ENCODE results near the gene ACTBL2. TPM values are rescaled to one million over a fixed set of nuclear protein-coding genes. Genes with fewer than 3 reads are reported as not detected.

The ACTBL2 gene
- total and polyA plus RNA-seq, 3 donors from 2014 or later = 0.15 to 0.16 TPM; not detected in 1

DNA sequence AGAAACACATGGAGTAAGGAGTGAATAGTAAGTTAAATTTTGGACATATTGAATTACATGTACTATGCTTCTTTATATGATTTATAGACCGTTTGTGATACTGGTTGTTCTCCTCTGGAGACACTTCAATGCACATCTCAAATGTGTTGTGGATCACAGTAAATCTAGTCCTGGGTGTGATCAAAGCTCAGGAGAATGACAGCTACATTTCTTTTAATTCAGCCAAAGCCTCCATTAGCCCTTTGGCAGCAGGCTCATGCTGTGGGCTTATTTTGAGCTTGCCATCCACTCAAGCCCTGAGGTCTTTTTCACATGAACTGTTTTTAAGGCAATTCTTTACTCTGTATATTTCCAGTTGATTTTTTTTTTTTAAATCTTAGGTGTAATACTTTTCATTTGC lies 34.6 kb upstream of the ACTBL2 start:
- intact Hi-C loops (cut with DNase I; ENCODE audit: low total_unique reads) = no loop called here

DNA sequence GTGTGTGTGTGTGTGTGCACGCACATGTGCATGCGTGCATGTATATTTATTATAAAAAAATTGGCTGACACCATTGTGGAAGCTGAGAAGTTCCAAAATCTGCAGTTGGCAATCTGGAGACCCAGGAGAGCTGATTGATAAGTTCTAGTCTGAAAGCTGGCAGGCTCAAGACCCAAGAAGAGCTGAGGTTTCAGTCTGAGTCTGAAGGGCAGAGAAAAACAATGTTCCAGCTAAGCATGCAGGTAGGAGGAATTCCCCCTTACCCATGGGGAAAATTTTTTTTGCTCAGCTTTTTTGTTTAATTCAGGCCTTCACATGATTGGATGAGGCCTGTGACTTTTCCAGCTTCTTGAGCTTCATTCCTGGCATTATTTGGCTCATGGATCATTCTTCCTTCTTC lies 31.2 kb upstream of the ACTBL2 start:
- 93 to 100% methylated on average over 2 of the region's 2 CpGs for WGBS, 2 donors
- Histone ChIP-seq H3K9me3 (no peaks in the 10 kb centered on the region), H3K4me3 (no peak overlapping the region), H3K27ac (no peak overlapping the region), H3K4me1 (no peaks in the 10 kb centered on the region), H3K36me3 (ENCODE audit: low read depth, missing control alignments) (no peaks in the 10 kb centered on the region), H3K27me3 (no peaks in the 10 kb centered on the region)
- no peak for TF ChIP-seq POLR2A (IDR thresholded peaks at IDR 0.05)
- TF ChIP-seq, protein P1, sequence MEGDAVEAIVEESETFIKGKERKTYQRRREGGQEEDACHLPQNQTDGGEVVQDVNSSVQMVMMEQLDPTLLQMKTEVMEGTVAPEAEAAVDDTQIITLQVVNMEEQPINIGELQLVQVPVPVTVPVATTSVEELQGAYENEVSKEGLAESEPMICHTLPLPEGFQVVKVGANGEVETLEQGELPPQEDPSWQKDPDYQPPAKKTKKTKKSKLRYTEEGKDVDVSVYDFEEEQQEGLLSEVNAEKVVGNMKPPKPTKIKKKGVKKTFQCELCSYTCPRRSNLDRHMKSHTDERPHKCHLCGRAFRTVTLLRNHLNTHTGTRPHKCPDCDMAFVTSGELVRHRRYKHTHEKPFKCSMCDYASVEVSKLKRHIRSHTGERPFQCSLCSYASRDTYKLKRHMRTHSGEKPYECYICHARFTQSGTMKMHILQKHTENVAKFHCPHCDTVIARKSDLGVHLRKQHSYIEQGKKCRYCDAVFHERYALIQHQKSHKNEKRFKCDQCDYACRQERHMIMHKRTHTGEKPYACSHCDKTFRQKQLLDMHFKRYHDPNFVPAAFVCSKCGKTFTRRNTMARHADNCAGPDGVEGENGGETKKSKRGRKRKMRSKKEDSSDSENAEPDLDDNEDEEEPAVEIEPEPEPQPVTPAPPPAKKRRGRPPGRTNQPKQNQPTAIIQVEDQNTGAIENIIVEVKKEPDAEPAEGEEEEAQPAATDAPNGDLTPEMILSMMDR (IDR thresholded peaks at IDR 0.05) = no peak
- no peak for DNase-seq
- intact Hi-C loops (cut with DNase I; ENCODE audit: low total_unique reads) = no loop called here

More for the DNA sequence above, 34.6 kb upstream of the ACTBL2 start:
- no peak for DNase-seq
- H3K27ac ChIP-seq = no peak overlapping the region
- no peaks in the 10 kb centered on the region for H3K4me1 ChIP-seq
- no peaks in the 10 kb centered on the region for H3K27me3 ChIP-seq
- H3K9me3 ChIP-seq = no peaks in the 10 kb centered on the region
- TF ChIP-seq, protein P1 (IDR thresholded peaks at IDR 0.05) = no peak
- no peak for TF ChIP-seq POLR2A (IDR thresholded peaks at IDR 0.05)
- 82 to 91% methylated on average over 1 of the region's 1 CpG for WGBS, 2 donors
- H3K36me3 ChIP-seq (ENCODE audit: low read depth, missing control alignments) = no peaks in the 10 kb centered on the region
- H3K4me3 ChIP-seq = no peak overlapping the region

DNA sequence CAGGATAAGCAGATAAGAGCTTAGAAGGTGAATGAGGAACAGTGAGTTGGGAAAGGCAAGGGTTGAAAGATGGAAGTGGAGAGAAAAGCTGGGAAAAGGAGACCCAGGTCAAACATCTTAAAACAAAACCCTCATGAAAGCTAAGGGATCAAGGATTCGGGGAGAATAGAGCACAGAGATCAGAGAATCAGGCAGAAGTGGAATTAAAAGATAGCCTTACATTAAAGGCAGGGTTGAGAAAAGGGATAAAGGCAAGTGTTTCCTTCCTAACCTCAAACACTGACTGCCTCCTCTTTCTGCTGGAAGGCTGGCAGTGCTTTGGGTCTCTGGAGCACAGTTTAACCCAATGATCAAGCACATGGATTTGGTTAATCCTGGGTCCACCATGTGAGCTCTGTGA lies 28.7 kb upstream of the ACTBL2 start:
- H3K36me3 ChIP-seq (ENCODE audit: low read depth, missing control alignments) = no peaks in the 10 kb centered on the region
- H3K4me1 ChIP-seq = no peaks in the 10 kb centered on the region
- WGBS, 2 donors = 69 to 97% methylated on average over 1 of the region's 1 CpG
- H3K27me3 ChIP-seq = no peaks in the 10 kb centered on the region
- H3K27ac ChIP-seq = no peak overlapping the region
- no peak overlapping the region for H3K4me3 ChIP-seq
- no peaks in the 10 kb centered on the region for H3K9me3 ChIP-seq
- intact Hi-C loops (cut with DNase I; ENCODE audit: low total_unique reads) = no loop called here
- no peak for DNase-seq
- no peak for TF ChIP-seq POLR2A (IDR thresholded peaks at IDR 0.05)
- TF ChIP-seq, protein P1 (IDR thresholded peaks at IDR 0.05) = no peak

DNA sequence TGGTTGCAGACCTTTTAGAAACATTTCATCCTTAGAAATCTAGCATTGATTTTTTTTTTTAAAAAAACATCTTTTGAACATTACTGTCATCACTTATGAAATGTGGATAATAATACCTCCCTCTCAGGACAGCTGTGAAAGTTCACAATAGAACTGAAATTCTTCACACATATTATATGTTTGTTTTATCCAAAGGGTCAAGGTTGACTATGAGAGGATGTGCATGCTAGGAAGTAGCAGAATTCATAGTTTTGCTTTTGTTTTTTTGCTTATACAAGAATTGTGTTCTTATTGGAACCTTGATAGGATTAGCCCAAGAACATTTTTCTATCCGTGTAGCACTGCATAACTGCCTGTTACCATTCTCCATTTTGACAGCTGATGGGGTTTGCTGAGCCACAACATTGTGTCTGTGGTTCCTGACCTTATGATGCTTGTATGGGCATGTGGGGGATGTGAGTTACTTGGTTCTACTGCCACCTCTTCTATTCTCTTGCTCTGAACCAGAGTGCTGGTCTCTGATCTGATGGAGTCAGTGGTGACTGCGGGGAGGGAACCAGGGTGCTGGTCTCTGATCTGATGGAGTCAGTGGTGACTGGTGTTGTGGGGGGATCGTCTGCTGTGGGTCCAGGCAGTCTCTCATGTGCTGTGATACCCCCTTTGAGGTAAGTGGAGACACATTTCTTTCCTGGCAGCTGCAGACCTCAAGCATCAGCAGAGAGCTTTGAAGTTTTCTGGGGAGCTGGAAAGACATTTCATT lies 27.1 kb upstream of the ACTBL2 start:
- Histone ChIP-seq H3K9me3 (no peaks in the 10 kb centered on the region), H3K27ac (no peak overlapping the region), H3K36me3 (ENCODE audit: low read depth, missing control alignments) (no peaks in the 10 kb centered on the region), H3K4me1 (no peaks in the 10 kb centered on the region), H3K27me3 (no peaks in the 10 kb centered on the region), H3K4me3 (no peak overlapping the region)
- intact Hi-C loops (cut with DNase I; ENCODE audit: low total_unique reads) = loop anchor here (5.0 to 10.0 kb wide), 2 partner anchors 275 to 948 kb away; no protein-coding TSS in a partner anchor
- no peak for TF ChIP-seq POLR2A (IDR thresholded peaks at IDR 0.05)
- TF ChIP-seq, protein P1 (IDR thresholded peaks at IDR 0.05) = no peak
- DNase-seq = no peak
- 70 to 81% methylated on average over 3 of the region's 3 CpGs for WGBS, 2 donors

DNA sequence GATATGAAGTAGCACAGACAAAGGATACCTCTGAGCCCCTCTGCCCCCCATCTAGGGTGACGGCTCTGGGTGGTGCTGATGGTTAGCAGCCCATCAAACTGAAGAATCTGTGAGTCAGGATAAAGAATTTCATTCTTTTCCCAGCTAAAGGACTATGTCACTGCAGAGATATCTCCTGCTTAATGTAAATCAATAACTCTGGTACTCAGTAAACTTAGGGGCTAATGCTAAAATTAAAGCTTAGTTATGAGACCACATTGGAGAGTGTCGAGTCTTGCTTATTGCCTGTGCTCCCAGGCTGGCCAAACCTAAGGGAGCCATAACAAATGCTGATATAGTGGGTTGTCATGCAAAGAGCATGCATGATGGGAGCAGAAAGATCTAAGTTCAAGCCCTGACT lies 25.6 kb upstream of the ACTBL2 start:
- H3K27me3 ChIP-seq = no peaks in the 10 kb centered on the region
- WGBS, 2 donors = 91 to 96% methylated on average over 2 of the region's 2 CpGs
- H3K27ac ChIP-seq = no peak overlapping the region
- no peaks in the 10 kb centered on the region for H3K36me3 ChIP-seq (ENCODE audit: low read depth, missing control alignments)
- no peaks in the 10 kb centered on the region for H3K9me3 ChIP-seq
- DNase-seq = no peak
- no peak overlapping the region for H3K4me3 ChIP-seq
- intact Hi-C loops (cut with DNase I; ENCODE audit: low total_unique reads) = loop anchor here (5.0 to 10.0 kb wide), 2 partner anchors 277 to 949 kb away; no protein-coding TSS in a partner anchor
- TF ChIP-seq, protein P1 (IDR thresholded peaks at IDR 0.05) = no peak
- no peak for TF ChIP-seq POLR2A (IDR thresholded peaks at IDR 0.05)
- no peaks in the 10 kb centered on the region for H3K4me1 ChIP-seq
